HFF-Myc (cell line): ENCODE results near the gene ITK.
"Not testable (repeated sequence)": the region's sequence is repeated elsewhere in the genome, so short reads cannot be mapped to it uniquely, and the experiment has no call there.

Experiments used
- DNase-seq: peaks from one replicate; pipeline ENCODE4 v3.0.0-alpha.2; 2011; ENCODE audit warnings: low read depth; ENCODE audit errors: extremely low read depth
- H3K4me3 ChIP-seq: replicated peaks from 2 replicates; pipeline ENCODE4 v1.5.1; 2011; ENCODE audit warnings: low read depth, mild to moderate bottlenecking, control low read depth, low read length
- TF ChIP-seq, protein P1 (sequence below): IDR thresholded peaks from 2 replicates; pipeline ENCODE4 v1.5.1; 2012; ENCODE audit warnings: mild to moderate bottlenecking, low read depth, low read length, control low read depth; ENCODE audit errors: missing control alignments

Gene ITK

DNA sequence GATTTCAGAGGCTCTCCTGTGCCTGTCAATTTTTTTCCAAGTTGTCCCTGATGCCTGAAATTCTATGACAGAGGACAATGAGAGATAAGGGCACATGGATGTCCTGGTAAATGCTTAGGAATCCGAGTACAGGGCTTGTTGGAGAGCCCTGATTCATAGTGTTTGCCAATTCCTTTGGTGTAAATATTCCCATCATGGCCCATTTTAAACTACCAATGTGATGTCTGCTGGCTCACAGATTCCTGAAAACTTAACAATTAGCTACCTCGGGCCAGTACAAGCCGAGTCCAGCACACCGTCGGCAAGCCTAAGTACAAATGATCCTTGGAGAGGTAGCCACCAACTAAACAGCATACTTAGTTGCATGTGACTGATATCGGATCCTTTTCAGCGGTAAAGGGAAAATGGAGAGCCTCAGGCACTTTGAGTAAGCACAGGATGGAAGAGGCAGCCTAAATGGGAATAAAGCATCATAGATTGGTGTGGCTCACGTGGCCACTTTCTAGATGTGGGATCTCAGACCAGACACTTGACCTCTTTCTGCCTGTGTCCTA lies 3.6 kb downstream of the ITK start:
- H3K4me3 ChIP-seq = no peak overlapping the region
- DNase-seq = no peak
- TF ChIP-seq, protein P1, sequence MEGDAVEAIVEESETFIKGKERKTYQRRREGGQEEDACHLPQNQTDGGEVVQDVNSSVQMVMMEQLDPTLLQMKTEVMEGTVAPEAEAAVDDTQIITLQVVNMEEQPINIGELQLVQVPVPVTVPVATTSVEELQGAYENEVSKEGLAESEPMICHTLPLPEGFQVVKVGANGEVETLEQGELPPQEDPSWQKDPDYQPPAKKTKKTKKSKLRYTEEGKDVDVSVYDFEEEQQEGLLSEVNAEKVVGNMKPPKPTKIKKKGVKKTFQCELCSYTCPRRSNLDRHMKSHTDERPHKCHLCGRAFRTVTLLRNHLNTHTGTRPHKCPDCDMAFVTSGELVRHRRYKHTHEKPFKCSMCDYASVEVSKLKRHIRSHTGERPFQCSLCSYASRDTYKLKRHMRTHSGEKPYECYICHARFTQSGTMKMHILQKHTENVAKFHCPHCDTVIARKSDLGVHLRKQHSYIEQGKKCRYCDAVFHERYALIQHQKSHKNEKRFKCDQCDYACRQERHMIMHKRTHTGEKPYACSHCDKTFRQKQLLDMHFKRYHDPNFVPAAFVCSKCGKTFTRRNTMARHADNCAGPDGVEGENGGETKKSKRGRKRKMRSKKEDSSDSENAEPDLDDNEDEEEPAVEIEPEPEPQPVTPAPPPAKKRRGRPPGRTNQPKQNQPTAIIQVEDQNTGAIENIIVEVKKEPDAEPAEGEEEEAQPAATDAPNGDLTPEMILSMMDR = no peak

- not testable (repeated sequence) for H3K4me3 ChIP-seq, DNase-seq
Measured at GRCh38 chr5:157185122-157185521, 4.5 kb downstream of the ITK start.

DNA sequence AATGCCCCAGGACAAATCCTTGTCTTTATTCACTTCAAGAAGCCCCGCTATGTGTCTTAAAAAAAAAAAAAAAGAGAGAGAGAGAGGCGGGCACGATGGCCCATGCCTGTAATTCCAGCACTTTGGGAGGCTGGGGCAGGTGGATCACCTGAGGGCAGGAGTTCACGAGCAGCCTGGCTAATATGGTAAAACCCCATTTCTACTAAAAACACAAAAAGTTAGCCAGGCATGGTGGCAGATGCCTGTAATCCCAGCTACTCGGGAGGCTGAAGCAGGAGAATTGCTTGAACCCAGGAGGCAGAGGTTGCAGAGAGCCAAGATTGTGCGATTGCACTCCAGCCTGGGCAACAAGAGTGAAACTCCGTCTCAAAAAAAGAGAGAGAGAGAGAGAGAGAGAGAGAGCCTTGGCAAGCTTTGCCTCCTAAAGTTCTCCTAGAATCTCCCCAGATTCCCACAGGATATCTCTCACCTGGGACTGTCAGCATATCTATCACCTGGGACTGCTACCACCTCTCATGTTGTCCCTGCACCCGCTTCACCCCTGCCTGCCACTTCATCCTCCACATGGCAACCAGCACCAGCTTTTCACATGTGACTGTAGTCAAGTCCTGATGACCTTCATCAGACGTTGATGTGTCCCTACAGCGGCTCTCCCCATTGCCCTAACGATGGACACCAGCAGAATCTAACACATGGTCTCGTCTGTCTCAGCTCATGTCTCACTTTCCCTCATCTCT lies 5.8 kb downstream of the ITK start:
- TF ChIP-seq, protein P1 = no peak
- H3K4me3 ChIP-seq = no peak overlapping the region
- no peak for DNase-seq

DNA sequence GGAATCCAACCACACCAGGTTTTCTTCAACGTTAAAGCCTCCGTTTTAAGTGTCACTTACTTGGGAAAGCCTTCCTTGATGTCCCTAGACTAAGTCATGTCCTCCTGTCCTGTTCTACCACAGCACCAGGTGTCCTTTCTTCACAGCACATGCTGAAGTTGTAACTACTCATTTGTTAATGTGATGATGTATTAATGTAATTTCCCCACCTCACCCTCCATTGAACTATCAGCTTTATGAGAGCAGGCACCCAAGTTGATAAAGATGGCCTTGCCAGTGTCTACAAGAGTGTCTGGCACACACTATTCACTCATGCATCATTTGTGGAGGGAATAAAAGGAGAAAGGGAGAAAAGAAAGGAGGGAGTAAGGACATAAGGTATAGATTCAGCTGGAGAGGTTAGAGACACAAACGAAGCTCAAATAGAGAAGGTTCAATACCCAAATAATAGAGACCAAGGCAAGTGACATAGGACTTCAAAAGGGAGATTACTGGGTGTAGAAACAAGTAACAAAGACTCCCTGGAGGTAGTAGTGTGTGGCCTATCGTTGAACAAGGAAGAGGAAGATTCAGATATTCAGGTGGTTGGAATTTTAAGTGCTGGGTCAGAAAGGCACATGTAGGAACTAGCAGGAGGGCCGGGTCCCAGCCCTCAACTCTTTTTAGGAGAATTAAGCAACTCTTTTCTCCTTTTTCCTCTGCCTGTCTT lies 6.6 kb downstream of the ITK start:
- TF ChIP-seq, protein P1 = no peak
- no peak for DNase-seq
- H3K4me3 ChIP-seq = no peak overlapping the region

GRCh38 chr5:157188270-157188669 lies 7.6 kb downstream of the ITK start:
- TF ChIP-seq, protein P1 = no peak
- DNase-seq = no peak

GRCh38 chr5:157189223-157189622 lies 8.6 kb downstream of the ITK start:
- TF ChIP-seq, protein P1 = no peak
- no peak overlapping the region for H3K4me3 ChIP-seq
- DNase-seq = no peak

More at GRCh38 chr5:157188270-157188669, 7.6 kb downstream of the ITK start:
- no peak overlapping the region for H3K4me3 ChIP-seq

GRCh38 chr5:157193699-157194424 lies 13.2 kb downstream of the ITK start:
- TF ChIP-seq, protein P1 = no peak
- no peak overlapping the region for H3K4me3 ChIP-seq
- DNase-seq = no peak
